ENCODE results near the gene ZBTB20. TPM values are rescaled to one million over a fixed set of nuclear protein-coding genes. Genes with fewer than 3 reads are reported as not detected.

ZBTB20 gene
- total RNA-seq, 2 experiments from 2014 or later: 5.1 to 5.3 TPM

DNA sequence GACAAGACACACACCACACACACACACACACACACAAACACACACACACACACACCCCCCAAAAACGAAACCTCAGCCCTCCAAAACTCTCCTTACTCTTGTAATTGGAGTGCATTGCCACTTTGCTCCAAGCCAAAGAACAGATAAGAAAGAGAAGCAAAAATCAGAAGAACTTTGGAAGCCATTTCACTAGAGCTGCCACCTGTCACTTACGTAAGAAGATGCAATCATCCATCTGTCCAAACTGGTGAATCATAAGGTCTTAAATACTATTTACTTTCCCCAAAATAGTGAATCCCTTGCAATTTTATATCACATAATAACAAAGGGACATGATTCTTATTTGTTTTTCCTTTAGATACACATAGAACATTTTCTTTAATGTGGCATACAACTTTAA, 285.4 kb downstream of the ZBTB20 start:
- intact Hi-C loops (cut with micrococcal nuclease): no loop called here
- DNase-seq (no peak), ATAC-seq (no peak)
- Mint-ChIP-seq H3K9me3 (no peaks in the 10 kb centered on the region), H3K4me1 (ENCODE audit: low read depth) (peaks cover 27% of the 10 kb centered on the region), H3K27me3 (no peaks in the 10 kb centered on the region), H3K27ac (peak overlapping the region; percentile 62), H3K4me3 (no peak overlapping the region), H3K36me3 (ENCODE audit: low read depth) (no peaks in the 10 kb centered on the region)
- ChIA-PET CTCF (no interaction called here), POLR2A (no interaction called here)
- no peak for TF ChIP-seq CTCF (IDR thresholded peaks at IDR 0.05)

DNA sequence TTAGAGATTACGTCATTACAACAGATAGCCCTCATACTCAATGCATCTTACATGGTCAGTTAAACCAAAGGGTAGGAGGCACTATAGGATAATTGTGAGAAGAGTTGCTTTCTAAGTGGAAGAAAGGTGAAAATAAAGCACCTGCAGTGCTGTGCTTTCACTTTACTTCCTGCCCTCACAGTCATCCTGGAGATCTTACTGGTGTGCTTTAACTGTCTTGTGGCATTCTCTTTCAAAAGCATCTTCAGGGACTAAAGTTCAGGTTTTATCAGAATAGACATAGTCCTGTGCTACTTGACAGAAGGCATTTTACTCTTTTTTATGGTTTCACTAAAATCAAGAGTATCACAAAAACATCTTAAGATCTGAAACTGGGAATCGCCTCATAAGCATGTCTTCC, 286.6 kb downstream of the ZBTB20 start:
- intact Hi-C loops (cut with micrococcal nuclease): no loop called here
- DNase-seq (no peak), ATAC-seq (peak; percentile 51)
- no peak for TF ChIP-seq CTCF (IDR thresholded peaks at IDR 0.05)
- Mint-ChIP-seq H3K36me3 (ENCODE audit: low read depth) (no peaks in the 10 kb centered on the region), H3K27ac (no peak overlapping the region), H3K4me3 (no peak overlapping the region), H3K27me3 (no peaks in the 10 kb centered on the region), H3K9me3 (no peaks in the 10 kb centered on the region), H3K4me1 (ENCODE audit: low read depth) (peaks cover 34% of the 10 kb centered on the region)
- ChIA-PET CTCF (no interaction called here), POLR2A (no interaction called here)

DNA sequence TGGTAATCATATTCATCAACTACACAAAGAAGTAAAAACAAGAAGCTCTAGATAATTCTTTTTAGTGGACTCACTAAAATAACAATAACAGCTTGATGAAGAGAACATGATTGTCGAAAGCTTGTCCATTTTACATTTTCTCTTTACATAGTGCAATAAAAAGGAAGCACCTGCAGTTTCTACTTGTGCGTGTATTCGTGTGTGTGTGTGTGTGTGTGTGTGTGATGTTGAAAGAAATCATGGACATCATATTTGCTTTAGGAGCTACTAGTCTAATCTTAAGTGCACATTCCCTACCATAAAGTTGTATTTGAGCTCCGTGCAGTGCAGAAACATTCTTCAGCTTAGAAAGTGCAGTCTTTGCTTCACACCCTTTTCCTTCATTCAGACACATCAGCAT, 288.8 kb downstream of the ZBTB20 start:
- ATAC-seq: no peak
- no peak overlapping the region for H3K4me3 Mint-ChIP-seq
- DNase-seq: no peak
- ChIA-PET POLR2A (no interaction called here), CTCF (interaction anchor here (0.6 to 1.7 kb wide), 3 partner anchors 13 to 229 kb away, joined by 3 to 4 read pairs (median 3); no protein-coding TSS in a partner anchor)
- H3K27ac Mint-ChIP-seq: no peak overlapping the region
- no peaks in the 10 kb centered on the region for H3K27me3 Mint-ChIP-seq
- H3K9me3 Mint-ChIP-seq: no peaks in the 10 kb centered on the region
- intact Hi-C loops (cut with micrococcal nuclease): no loop called here
- no peak for TF ChIP-seq CTCF (IDR thresholded peaks at IDR 0.05)
- no peaks in the 10 kb centered on the region for H3K36me3 Mint-ChIP-seq (ENCODE audit: low read depth)
- peaks cover 27% of the 10 kb centered on the region for H3K4me1 Mint-ChIP-seq (ENCODE audit: low read depth)

- POLR2A ChIA-PET: interaction anchor here (1.1 kb wide), 1 partner anchor 9 kb away, joined by 3 read pairs; no protein-coding TSS in a partner anchor
- no peaks in the 10 kb centered on the region for H3K36me3 Mint-ChIP-seq (ENCODE audit: low read depth)
- CTCF ChIA-PET: no interaction called here
- H3K4me3 Mint-ChIP-seq: no peak overlapping the region
- intact Hi-C loops (cut with micrococcal nuclease): no loop called here
- ATAC-seq: no peak
- peaks cover 25% of the 10 kb centered on the region for H3K4me1 Mint-ChIP-seq (ENCODE audit: low read depth)
- H3K27ac Mint-ChIP-seq: no peak overlapping the region
- TF ChIP-seq CTCF (IDR thresholded peaks at IDR 0.05): no peak
- no peaks in the 10 kb centered on the region for H3K27me3 Mint-ChIP-seq
- DNase-seq: no peak
- no peaks in the 10 kb centered on the region for H3K9me3 Mint-ChIP-seq
Measured at GRCh38 chr3:114857299-114857701, 289.8 kb downstream of the ZBTB20 start.

GRCh38 chr3:114856835-114857234, 290.3 kb downstream of the ZBTB20 start:
- no peaks in the 10 kb centered on the region for H3K9me3 Mint-ChIP-seq
- H3K27me3 Mint-ChIP-seq: no peaks in the 10 kb centered on the region
- H3K36me3 Mint-ChIP-seq (ENCODE audit: low read depth): no peaks in the 10 kb centered on the region
- no peak for TF ChIP-seq CTCF (IDR thresholded peaks at IDR 0.05)
- DNase-seq: no peak
- no peak overlapping the region for H3K27ac Mint-ChIP-seq
- intact Hi-C loops (cut with micrococcal nuclease): no loop called here
- H3K4me1 Mint-ChIP-seq (ENCODE audit: low read depth): peaks cover 25% of the 10 kb centered on the region
- no peak overlapping the region for H3K4me3 Mint-ChIP-seq
- ATAC-seq: no peak
- CTCF ChIA-PET: no interaction called here
- POLR2A ChIA-PET: interaction anchor here (1.1 kb wide), 1 partner anchor 9 kb away, joined by 3 read pairs; no protein-coding TSS in a partner anchor

All from activated CD8-positive, alpha-beta T cell treated with anti-CD3 and anti-CD28 coated beads for 36 hours (primary cell).